Effector memory CD4-positive, alpha-beta T cell (primary cell): ENCODE measurements around the gene KCNK18.
"Not testable (repeated sequence)": the region's sequence is repeated elsewhere in the genome, so short reads cannot be mapped to it uniquely, and the experiment has no call there.

Experiments
- DNase-seq, 3 donors: peaks; one replicate each; pipeline ENCODE4 v3.0.0-alpha.2; 2020
- H3K27ac ChIP-seq: 2 replicates; pipeline ENCODE4 v1.7.0; 2013; ENCODE audit warnings: mild to moderate bottlenecking, low read length, moderate library complexity; ENCODE audit not compliant: insufficient read depth, poor library complexity, severe bottlenecking
- H3K27me3 ChIP-seq: replicated peaks from 2 replicates; pipeline ENCODE4 v1.7.0; 2013; ENCODE audit warnings: mild to moderate bottlenecking, low read length; ENCODE audit not compliant: insufficient read depth, control insufficient read depth, poor library complexity, severe bottlenecking
- H3K36me3 ChIP-seq: 2 replicates; pipeline ENCODE4 v1.7.0; 2013; ENCODE audit warnings: mild to moderate bottlenecking, low read length, moderate library complexity; ENCODE audit not compliant: control insufficient read depth, insufficient read depth
- H3K4me1 ChIP-seq: 2 replicates; pipeline ENCODE4 v1.7.0; 2013; ENCODE audit warnings: low read length, mild to moderate bottlenecking; ENCODE audit not compliant: control insufficient read depth, insufficient read depth, poor library complexity, severe bottlenecking
- H3K4me3 ChIP-seq: 2 replicates; pipeline ENCODE4 v1.7.0; 2013; ENCODE audit warnings: low read length, low read depth, mild to moderate bottlenecking; ENCODE audit not compliant: insufficient read depth, poor library complexity, severe bottlenecking
- H3K9me3 ChIP-seq: 2 replicates; pipeline ENCODE4 v1.7.0; 2013; ENCODE audit warnings: mild to moderate bottlenecking, low read length, moderate library complexity; ENCODE audit not compliant: control insufficient read depth

Gene KCNK18

DNA sequence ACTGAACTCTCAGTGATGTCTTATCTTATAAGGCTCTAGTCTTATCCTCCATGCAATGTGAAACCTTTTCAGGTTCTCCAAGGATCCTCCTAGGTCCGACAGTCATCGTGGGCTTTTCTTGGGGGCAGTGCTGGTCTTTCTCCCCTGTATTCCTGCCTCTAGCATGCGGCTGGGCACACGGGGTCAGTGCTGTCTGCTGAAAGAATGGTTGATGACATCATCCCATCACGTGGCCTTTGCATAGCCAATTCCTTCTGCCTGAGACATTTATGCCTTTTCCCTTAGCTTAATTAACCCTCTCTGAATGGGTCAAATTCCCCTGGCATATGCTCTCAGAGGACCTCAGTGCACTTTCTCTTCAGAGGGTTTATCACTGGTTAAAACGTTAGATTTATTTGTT, 27.0 kb upstream of the KCNK18 start:
- DNase-seq, result no peak

DNA sequence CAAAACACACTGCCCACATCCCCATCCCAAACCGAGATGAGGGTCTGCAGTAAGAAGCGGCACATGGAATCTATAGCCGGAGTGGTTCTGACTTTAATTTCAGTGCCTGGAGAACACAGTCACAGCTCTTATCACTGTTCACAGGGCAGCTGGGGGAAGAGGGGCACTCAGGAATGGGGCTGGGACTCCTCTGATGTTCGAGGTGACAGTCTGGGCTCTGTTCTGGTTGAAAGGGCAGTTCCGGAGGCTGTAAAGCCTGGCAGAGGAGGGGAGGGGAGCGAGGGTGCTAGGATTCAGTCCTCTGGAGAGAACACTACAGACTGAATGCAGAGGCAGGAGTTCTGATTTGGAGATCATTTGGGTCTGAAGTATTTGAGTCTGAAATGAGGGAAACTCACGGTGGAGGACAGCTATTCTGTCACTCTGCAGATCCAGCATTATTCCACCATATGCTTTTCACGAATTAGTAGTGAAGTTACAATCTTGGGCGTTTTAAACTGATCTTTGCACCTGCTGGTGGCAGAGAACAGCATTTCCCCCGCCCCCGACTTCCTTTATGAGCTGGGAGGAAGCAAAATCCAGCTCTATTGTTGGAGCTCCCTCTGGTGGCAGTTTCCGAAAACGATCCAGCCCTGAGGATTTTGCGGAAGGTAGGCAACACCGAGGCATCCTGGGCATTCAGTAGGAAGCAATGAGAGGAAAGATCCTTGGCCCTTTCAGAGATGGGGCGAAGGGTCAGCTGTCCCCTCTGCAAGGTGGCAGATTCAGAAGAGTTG, 22.7 kb upstream of the KCNK18 start:
- peak; percentile 24 to 66 (median 60) for DNase-seq
- Histone ChIP-seq H3K27me3 (peaks cover 12% of the 10 kb centered on the region), H3K4me3 (peak overlapping the region; percentile 68), H3K4me1 (no peaks in the 10 kb centered on the region), H3K27ac (no peak overlapping the region), H3K9me3 (no peaks in the 10 kb centered on the region), H3K36me3 (no peaks in the 10 kb centered on the region)

More for the DNA sequence above, 27.0 kb upstream of the KCNK18 start:
- peaks cover 53% of the 10 kb centered on the region for H3K27me3 ChIP-seq
- H3K9me3 ChIP-seq, result no peaks in the 10 kb centered on the region
- H3K4me1 ChIP-seq, result peaks cover 8% of the 10 kb centered on the region
- no peak overlapping the region for H3K4me3 ChIP-seq
- H3K36me3 ChIP-seq, result no peaks in the 10 kb centered on the region
- H3K27ac ChIP-seq, result no peak overlapping the region

GRCh38 chr10:117175215-117175900, 21.9 kb upstream of the KCNK18 start:
- no peaks in the 10 kb centered on the region for H3K36me3 ChIP-seq
- H3K4me3 ChIP-seq, result peak overlapping the region; percentile 68
- H3K27ac ChIP-seq, result no peak overlapping the region
- H3K27me3 ChIP-seq, result peaks cover 11% of the 10 kb centered on the region
- H3K4me1 ChIP-seq, result no peaks in the 10 kb centered on the region
- DNase-seq, result peak in 2 of 3 donors; percentile 8 to 13
- H3K9me3 ChIP-seq, result no peaks in the 10 kb centered on the region

DNA sequence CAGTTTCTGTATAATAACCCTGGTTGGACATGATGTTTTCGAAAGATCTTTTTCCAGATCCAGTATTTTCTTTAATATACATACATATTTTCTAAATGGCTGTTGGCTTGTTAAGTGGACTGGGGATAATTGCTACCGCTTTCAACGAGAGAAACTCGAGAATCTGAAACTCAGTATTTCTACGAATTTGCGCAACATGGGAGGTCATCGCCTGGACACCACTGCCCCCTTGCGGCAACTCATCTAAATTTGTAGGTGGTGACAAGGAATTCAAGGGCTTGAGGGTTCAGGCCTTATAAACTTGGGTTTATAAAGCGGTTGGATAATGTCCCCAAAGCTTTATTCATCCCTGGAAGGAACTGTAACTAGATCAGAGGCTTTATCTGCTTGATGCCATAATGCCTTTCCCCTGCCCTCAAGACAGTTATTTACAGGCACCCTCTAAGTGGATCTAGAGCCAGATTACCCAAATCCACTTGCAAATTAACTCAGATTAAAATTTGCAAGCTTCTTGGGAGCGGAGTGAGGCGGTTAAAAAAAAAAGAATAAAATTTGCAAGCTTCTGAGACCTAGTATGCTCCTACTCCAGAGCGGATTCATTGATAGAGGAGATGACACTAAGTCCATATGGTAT, 21.3 kb upstream of the KCNK18 start:
- no peaks in the 10 kb centered on the region for H3K36me3 ChIP-seq
- DNase-seq, result peak; percentile 25 to 46 (median 33)
- H3K4me3 ChIP-seq, result peak overlapping the region; percentile 68
- no peaks in the 10 kb centered on the region for H3K9me3 ChIP-seq
- H3K4me1 ChIP-seq, result no peaks in the 10 kb centered on the region
- H3K27me3 ChIP-seq, result peaks cover 11% of the 10 kb centered on the region
- H3K27ac ChIP-seq, result no peak overlapping the region

GRCh38 chr10:117178190-117178589, 19.1 kb upstream of the KCNK18 start:
- Histone ChIP-seq H3K27ac (no peak overlapping the region), H3K4me3 (no peak overlapping the region), H3K27me3 (peaks cover 2% of the 10 kb centered on the region), H3K36me3 (no peaks in the 10 kb centered on the region), H3K4me1 (no peaks in the 10 kb centered on the region), H3K9me3 (no peaks in the 10 kb centered on the region)
- DNase-seq, result no peak

GRCh38 chr10:117184296-117184695, 13.0 kb upstream of the KCNK18 start:
- DNase-seq, result no peak
- Histone ChIP-seq H3K27me3 (no peaks in the 10 kb centered on the region), H3K36me3 (no peaks in the 10 kb centered on the region), H3K4me1 (no peaks in the 10 kb centered on the region), H3K27ac (no peak overlapping the region), H3K4me3 (no peak overlapping the region), H3K9me3 (peaks cover 2% of the 10 kb centered on the region)

GRCh38 chr10:117184821-117185220, 12.5 kb upstream of the KCNK18 start:
- no peaks in the 10 kb centered on the region for H3K36me3 ChIP-seq
- DNase-seq, result no peak
- no peaks in the 10 kb centered on the region for H3K4me1 ChIP-seq
- no peak overlapping the region for H3K4me3 ChIP-seq
- H3K9me3 ChIP-seq, result peaks cover 3% of the 10 kb centered on the region
- H3K27me3 ChIP-seq, result no peaks in the 10 kb centered on the region
- no peak overlapping the region for H3K27ac ChIP-seq

DNA sequence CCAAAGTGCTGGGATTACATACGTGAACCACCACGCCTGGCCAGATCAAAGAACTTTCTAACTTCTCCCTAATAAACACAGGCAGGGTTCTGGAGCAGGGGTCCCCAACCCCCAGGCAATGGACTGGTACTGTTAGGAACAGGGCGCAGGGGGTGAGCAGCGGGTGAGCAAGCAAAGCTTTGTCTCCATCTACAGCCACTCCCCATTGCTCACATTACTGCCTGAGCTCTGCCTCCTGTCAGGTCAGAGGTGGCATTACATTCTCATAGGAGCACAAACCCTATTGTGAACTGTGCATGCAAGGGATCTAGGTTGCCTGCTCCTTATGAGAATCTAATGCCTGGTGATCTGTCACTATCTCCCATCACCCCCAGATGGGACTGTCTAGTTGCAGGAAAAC, 11.5 kb upstream of the KCNK18 start:
- DNase-seq, H3K27me3 ChIP-seq, H3K36me3 ChIP-seq, H3K4me1 ChIP-seq, H3K4me3 ChIP-seq, H3K9me3 ChIP-seq, H3K27ac ChIP-seq: not testable (repeated sequence)

GRCh38 chr10:117186832-117187615, 10.3 kb upstream of the KCNK18 start:
- H3K4me3 ChIP-seq, result no peak overlapping the region
- no peaks in the 10 kb centered on the region for H3K4me1 ChIP-seq
- no peak for DNase-seq
- no peaks in the 10 kb centered on the region for H3K36me3 ChIP-seq
- peaks cover 3% of the 10 kb centered on the region for H3K9me3 ChIP-seq
- no peak overlapping the region for H3K27ac ChIP-seq
- H3K27me3 ChIP-seq, result no peaks in the 10 kb centered on the region
